Suprapubic skin (tissue), 4 donors: ENCODE results near the gene NCAPD3. TPM values are rescaled to one million over a fixed set of nuclear protein-coding genes. Genes with fewer than 3 reads are reported as not detected.
"Not testable (repeated sequence)": the region's sequence is repeated elsewhere in the genome, so short reads cannot be mapped to it uniquely, and the experiment has no call there.

Experiments used
- DNase-seq, 2 donors: peaks; one replicate each; pipeline ENCODE4 v3.0.0-alpha.2; 2019; ENCODE audit warnings: low spot score in 2 of 2
- H3K27ac ChIP-seq: fragments of 200-600 bp; sonication (generic); one replicate; pipeline ENCODE4 v1.5.1; 2019
- H3K27me3 ChIP-seq: fragments of 200-600 bp; sonication (generic); one replicate; pipeline ENCODE4 v1.5.1; 2019
- H3K36me3 ChIP-seq: fragments of 200-600 bp; sonication (generic); one replicate; pipeline ENCODE4 v1.5.1; 2019
- H3K4me1 ChIP-seq: fragments of 200-600 bp; sonication (generic); one replicate; pipeline ENCODE4 v1.5.1; 2019
- H3K4me3 ChIP-seq: fragments of 200-600 bp; sonication (generic); one replicate; pipeline ENCODE4 v1.5.1; 2019; ENCODE audit warnings: mild to moderate bottlenecking
- H3K9me3 ChIP-seq: fragments of 200-600 bp; sonication (generic); one replicate; pipeline ENCODE4 v1.5.1; 2019
- EP300 ChIP-seq: sonication (generic); formaldehyde crosslinking; IDR thresholded peaks from one replicate; pipeline ENCODE4 v1.6.1; 2017; ENCODE audit warnings: antibody characterized with exemption
- POLR2A ChIP-seq, 2 donors: fragments of 450-650 bp; IDR thresholded peaks; one replicate each; pipeline ENCODE4 v1.6.1; 2017; ENCODE audit warnings: antibody characterized with exemption in 2 of 2, mild to moderate bottlenecking in 2 of 2, moderate library complexity in 2 of 2
- POLR2AphosphoS5 ChIP-seq, 3 donors: sonication (generic); formaldehyde crosslinking; IDR thresholded peaks; one replicate each; pipeline ENCODE4 v1.6.1; 2017; ENCODE audit warnings: antibody characterized with exemption in 3 of 3
- WGBS: methylation state at CpG from one replicate; pipeline ENCODE4 v1.1.5; 2018; 5-methylcytosine and 5-hydroxymethylcytosine counted together
- total RNA-seq, 4 donors: library from RNA; depleted of rRNA; stranded (reverse); fragments of >200 nt; gene quantifications; one replicate each; pipeline ENCODE4 v1.1.0, GENCODE V29; 2016
- TF ChIP-seq, protein P1 (sequence below), 2 donors: fragments of 200-600 bp in 1 of 2; fragments of 450-650 bp in 1 of 2; sonication (generic) in 1 of 2; IDR thresholded peaks; one replicate each; pipeline ENCODE4 v1.5.1; 2016 to 2019; ENCODE audit warnings: antibody characterized with exemption in 2 of 2, mild to moderate bottlenecking in 1 of 2, moderate library complexity in 1 of 2

The NCAPD3 gene
- total RNA-seq, 4 donors from 2014 or later = 26.8 to 37.6 (median 30.8) TPM

GRCh38 chr11:134196756-134197155 lies 27.0 kb downstream of the NCAPD3 start:
- TF ChIP-seq EP300 (no peak), POLR2A (IDR thresholded peaks at IDR 0.05) (no peak), POLR2AphosphoS5 (IDR thresholded peaks at IDR 0.05) (no peak)
- Histone ChIP-seq H3K36me3 (peaks cover 54% of the 10 kb centered on the region), H3K27me3 (no peaks in the 10 kb centered on the region), H3K9me3 (no peaks in the 10 kb centered on the region), H3K4me3 (no peak overlapping the region), H3K4me1 (no peaks in the 10 kb centered on the region), H3K27ac (no peak overlapping the region)
- DNase-seq = no peak
- 79% methylated on average over 4 of the region's 4 CpGs for WGBS

GRCh38 chr11:134188092-134188491 lies 35.7 kb downstream of the NCAPD3 start:
- H3K27me3 ChIP-seq, H3K9me3 ChIP-seq, H3K4me1 ChIP-seq, H3K27ac ChIP-seq, DNase-seq, H3K4me3 ChIP-seq: not testable (repeated sequence)
- WGBS = 95% methylated on average over 8 of the region's 8 CpGs
- peaks cover 70% of the 10 kb centered on the region for H3K36me3 ChIP-seq

- TF ChIP-seq, protein P1, sequence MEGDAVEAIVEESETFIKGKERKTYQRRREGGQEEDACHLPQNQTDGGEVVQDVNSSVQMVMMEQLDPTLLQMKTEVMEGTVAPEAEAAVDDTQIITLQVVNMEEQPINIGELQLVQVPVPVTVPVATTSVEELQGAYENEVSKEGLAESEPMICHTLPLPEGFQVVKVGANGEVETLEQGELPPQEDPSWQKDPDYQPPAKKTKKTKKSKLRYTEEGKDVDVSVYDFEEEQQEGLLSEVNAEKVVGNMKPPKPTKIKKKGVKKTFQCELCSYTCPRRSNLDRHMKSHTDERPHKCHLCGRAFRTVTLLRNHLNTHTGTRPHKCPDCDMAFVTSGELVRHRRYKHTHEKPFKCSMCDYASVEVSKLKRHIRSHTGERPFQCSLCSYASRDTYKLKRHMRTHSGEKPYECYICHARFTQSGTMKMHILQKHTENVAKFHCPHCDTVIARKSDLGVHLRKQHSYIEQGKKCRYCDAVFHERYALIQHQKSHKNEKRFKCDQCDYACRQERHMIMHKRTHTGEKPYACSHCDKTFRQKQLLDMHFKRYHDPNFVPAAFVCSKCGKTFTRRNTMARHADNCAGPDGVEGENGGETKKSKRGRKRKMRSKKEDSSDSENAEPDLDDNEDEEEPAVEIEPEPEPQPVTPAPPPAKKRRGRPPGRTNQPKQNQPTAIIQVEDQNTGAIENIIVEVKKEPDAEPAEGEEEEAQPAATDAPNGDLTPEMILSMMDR (IDR thresholded peaks at IDR 0.05) = no peak
- H3K27ac ChIP-seq = no peak overlapping the region
- peaks cover 39% of the 10 kb centered on the region for H3K36me3 ChIP-seq
- H3K4me3 ChIP-seq = no peak overlapping the region
- WGBS = 52% methylated on average over 4 of the region's 4 CpGs
- no peak for DNase-seq
- H3K4me1 ChIP-seq = no peaks in the 10 kb centered on the region
- no peaks in the 10 kb centered on the region for H3K9me3 ChIP-seq
- no peaks in the 10 kb centered on the region for H3K27me3 ChIP-seq
Measured at GRCh38 chr11:134181707-134182106, 42.1 kb downstream of the NCAPD3 start.

GRCh38 chr11:134178032-134178674 lies 45.6 kb downstream of the NCAPD3 start:
- Histone ChIP-seq H3K4me3 (no peak overlapping the region), H3K27ac (no peak overlapping the region), H3K9me3 (no peaks in the 10 kb centered on the region), H3K36me3 (peaks cover 48% of the 10 kb centered on the region), H3K4me1 (no peaks in the 10 kb centered on the region), H3K27me3 (no peaks in the 10 kb centered on the region)
- DNase-seq = no peak
- WGBS = 85% methylated on average over 5 of the region's 5 CpGs
- TF ChIP-seq, protein P1 (IDR thresholded peaks at IDR 0.05) = no peak
- no peak for TF ChIP-seq EP300

- TF ChIP-seq, protein P1 (IDR thresholded peaks at IDR 0.05) = no peak
- TF ChIP-seq POLR2AphosphoS5 (IDR thresholded peaks at IDR 0.05) (no peak), EP300 (no peak), POLR2A (IDR thresholded peaks at IDR 0.05) (no peak)
- H3K36me3 ChIP-seq = peaks cover 65% of the 10 kb centered on the region
Measured at GRCh38 chr11:134176284-134176683, 47.5 kb downstream of the NCAPD3 start.

DNA sequence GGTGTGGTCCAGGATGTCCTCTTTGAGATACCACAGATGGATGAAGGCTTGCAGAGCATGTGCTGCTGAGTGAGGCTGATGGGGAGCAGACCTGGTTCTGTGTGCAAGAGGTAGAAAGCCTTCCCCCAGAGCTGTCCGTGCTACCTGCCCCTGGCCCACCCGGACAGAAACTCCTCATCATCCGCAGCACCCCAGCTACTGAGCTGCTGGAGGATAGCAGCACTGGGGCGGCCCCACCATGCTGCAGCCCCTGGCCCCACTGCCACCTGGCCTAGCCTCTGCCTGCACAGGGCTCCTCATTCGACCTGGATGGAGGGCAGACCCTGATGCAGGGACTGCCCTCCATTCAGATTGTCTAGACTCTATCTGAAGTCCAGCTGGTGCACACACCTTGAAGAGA lies 50.5 kb downstream of the NCAPD3 start:
- Histone ChIP-seq H3K9me3 (no peaks in the 10 kb centered on the region), H3K4me1 (no peaks in the 10 kb centered on the region), H3K4me3 (no peak overlapping the region), H3K27me3 (no peaks in the 10 kb centered on the region), H3K27ac (no peak overlapping the region), H3K36me3 (peaks cover 73% of the 10 kb centered on the region)
- WGBS = 92% methylated on average over 2 of the region's 5 CpGs
- no peak for DNase-seq
- TF ChIP-seq EP300 (no peak), POLR2A (IDR thresholded peaks at IDR 0.05) (no peak), POLR2AphosphoS5 (IDR thresholded peaks at IDR 0.05) (no peak)
- TF ChIP-seq, protein P1 (IDR thresholded peaks at IDR 0.05) = no peak

More at GRCh38 chr11:134176284-134176683, 47.5 kb downstream of the NCAPD3 start:
- H3K27me3 ChIP-seq = no peaks in the 10 kb centered on the region
- H3K27ac ChIP-seq = no peak overlapping the region
- H3K4me1 ChIP-seq = no peaks in the 10 kb centered on the region
- no peaks in the 10 kb centered on the region for H3K9me3 ChIP-seq
- DNase-seq = no peak
- WGBS = 87% methylated on average over 13 of the region's 13 CpGs
- no peak overlapping the region for H3K4me3 ChIP-seq
